Caco-2 (cell line): ENCODE results near the gene MED25. TPM values are rescaled to one million over a fixed set of nuclear protein-coding genes. Genes with fewer than 3 reads are reported as not detected.
A peak's percentile ranks its signal among the peaks of the same experiment; 100 is the strongest.

Experiments used
- BruUV-seq: library from RNA; stranded (reverse); fragments of 400-500 nt; replicated peaks from 2 replicates; lab custom pipeline; 2021; lab: Mats Ljungman, UMichigan
- CTCF ChIA-PET: fragments of 300-600 bp; sonication (Branson Sonifier 250); formaldehyde crosslinking; loops from one replicate; lab custom pipeline; 2022; ENCODE audit warnings: antibody characterized with exemption; lab: Charles Lee
- POLR2A ChIA-PET: fragments of 300-600 bp; sonication (Branson Sonifier 250); formaldehyde crosslinking; loops from one replicate; lab custom pipeline; 2022; ENCODE audit warnings: antibody characterized with exemption; lab: Charles Lee
- DNase-seq, 2 experiments: peaks; one replicate each; pipeline versions ENCODE4 v3.0.0 to v3.0.0-alpha.2; 2020 to 2022
- H3K27me3 ChIP-seq: replicated peaks from 2 replicates; pipeline ENCODE4 v1.6.0; 2011; ENCODE audit warnings: low read length; ENCODE audit not compliant: control insufficient read depth, insufficient read depth
- H3K36me3 ChIP-seq: 2 replicates; pipeline ENCODE4 v1.5.1; 2011; ENCODE audit warnings: low read length; ENCODE audit not compliant: control insufficient read depth, insufficient read depth
- H3K4me1 ChIP-seq: fragments of 250-450 bp; sonication (Bioruptor Pico); 2 replicates; pipeline ENCODE4 v1.5.1; 2020; ENCODE audit warnings: mild to moderate bottlenecking
- H3K4me3 ChIP-seq: 2 replicates; pipeline ENCODE4 v1.5.1; 2011; ENCODE audit warnings: low read depth, mild to moderate bottlenecking, control low read depth, low read length
- H3K9me3 ChIP-seq: fragments of 250-450 bp; sonication (Bioruptor Pico); 2 replicates; pipeline ENCODE4 v1.5.1; 2020; ENCODE audit warnings: mild to moderate bottlenecking, moderate library complexity
- H3K27ac Mint-ChIP-seq: one replicate; pipeline ENCODE4 v1.8.0; 2022; ENCODE audit warnings: mixed read lengths; ENCODE audit not compliant: unreplicated experiment
- H3K27me3 Mint-ChIP-seq: one replicate; pipeline ENCODE4 v1.8.0; 2022; ENCODE audit warnings: mixed read lengths; ENCODE audit not compliant: insufficient read depth, unreplicated experiment
- H3K36me3 Mint-ChIP-seq: one replicate; pipeline ENCODE4 v1.8.0; 2022; ENCODE audit warnings: mild to moderate bottlenecking, mixed read lengths; ENCODE audit not compliant: insufficient read depth, unreplicated experiment
- H3K4me1 Mint-ChIP-seq: one replicate; pipeline ENCODE4 v1.8.0; 2022; ENCODE audit warnings: low read depth, mixed read lengths; ENCODE audit not compliant: unreplicated experiment
- H3K4me3 Mint-ChIP-seq: one replicate; pipeline ENCODE4 v1.8.0; 2022; ENCODE audit warnings: mild to moderate bottlenecking, moderate library complexity, mixed read lengths; ENCODE audit not compliant: unreplicated experiment
- H3K9me3 Mint-ChIP-seq: one replicate; pipeline ENCODE4 v1.8.0; 2022; ENCODE audit warnings: mixed read lengths; ENCODE audit not compliant: unreplicated experiment
- intact Hi-C: fragments of 100-400 bp; cut with micrococcal nuclease; formaldehyde crosslinking; loops from one replicate; pipeline ENCODE4 v1.10.0; 2022; ENCODE audit not compliant: unreplicated experiment
- total RNA-seq: library from RNA; stranded (reverse); gene quantifications from 2 replicates; pipeline ENCODE4 v1.2.3, GENCODE V29; 2022
- TF ChIP-seq, protein P1 (sequence below), 2 experiments: fragments of 200-600 bp in 1 of 2; IDR thresholded peaks; 1 replicate in 1 of 2; 2 replicates in 1 of 2; pipeline versions ENCODE4 v1.5.1 to v1.8.0; 2011 to 2022; ENCODE audit warnings: antibody characterized with exemption in 1 of 2, control low read depth in 1 of 2, inconsistent platforms in 1 of 2, low read depth in 1 of 2, low read length in 1 of 2, mild to moderate bottlenecking in 1 of 2, moderate library complexity in 1 of 2; ENCODE audit not compliant: insufficient read depth in 1 of 2, severe bottlenecking in 1 of 2, unreplicated experiment in 1 of 2

MED25 gene
- total RNA-seq, 1 experiment from 2014 or later, result 102 TPM

DNA sequence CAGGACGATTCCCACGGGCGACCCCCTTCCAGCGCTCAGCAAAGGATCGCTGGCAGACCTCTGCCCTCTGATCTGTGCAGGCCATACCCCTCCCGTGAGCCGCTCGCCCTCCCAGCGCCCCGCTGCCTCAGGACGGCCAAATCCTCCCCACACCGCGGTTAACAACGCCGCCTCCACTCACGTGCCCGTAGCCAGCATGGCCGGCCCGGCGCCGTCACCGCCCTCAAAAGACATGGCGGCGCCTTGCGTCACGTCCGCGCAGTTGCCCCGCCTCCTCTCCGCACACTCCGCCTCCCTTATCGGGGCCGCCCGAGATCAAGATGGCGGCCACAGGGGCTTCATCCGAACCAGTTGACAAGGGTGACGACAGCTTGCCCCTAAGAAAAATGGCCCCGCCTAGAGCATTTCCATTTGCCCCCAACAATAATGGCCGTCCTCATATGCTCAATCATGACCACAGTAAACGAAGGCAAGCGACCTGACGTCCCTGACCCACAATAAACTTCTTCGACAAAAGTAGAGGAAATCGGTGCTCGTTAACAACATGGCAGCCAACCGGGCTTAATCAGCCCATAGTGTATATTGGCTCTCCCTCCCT, 58.4 kb downstream of the MED25 start:
- no peaks in the 10 kb centered on the region for H3K27me3 Mint-ChIP-seq
- intact Hi-C loops, result loop anchor here (1.0 to 10.0 kb wide), 5 partner anchors 7 to 438 kb away; partner anchors contain the start of genes AP2A1, ATF5, NUP62 and RRAS
- Histone ChIP-seq H3K27me3 (no peaks in the 10 kb centered on the region), H3K4me3 (peak overlapping the region; percentile 87), H3K9me3 (no peaks in the 10 kb centered on the region), H3K36me3 (peaks cover 9% of the 10 kb centered on the region), H3K4me1 (peaks cover 9% of the 10 kb centered on the region; the same call in 1 of the 2 replicates)
- no peak overlapping the region for H3K4me3 Mint-ChIP-seq
- TF ChIP-seq, protein P1, sequence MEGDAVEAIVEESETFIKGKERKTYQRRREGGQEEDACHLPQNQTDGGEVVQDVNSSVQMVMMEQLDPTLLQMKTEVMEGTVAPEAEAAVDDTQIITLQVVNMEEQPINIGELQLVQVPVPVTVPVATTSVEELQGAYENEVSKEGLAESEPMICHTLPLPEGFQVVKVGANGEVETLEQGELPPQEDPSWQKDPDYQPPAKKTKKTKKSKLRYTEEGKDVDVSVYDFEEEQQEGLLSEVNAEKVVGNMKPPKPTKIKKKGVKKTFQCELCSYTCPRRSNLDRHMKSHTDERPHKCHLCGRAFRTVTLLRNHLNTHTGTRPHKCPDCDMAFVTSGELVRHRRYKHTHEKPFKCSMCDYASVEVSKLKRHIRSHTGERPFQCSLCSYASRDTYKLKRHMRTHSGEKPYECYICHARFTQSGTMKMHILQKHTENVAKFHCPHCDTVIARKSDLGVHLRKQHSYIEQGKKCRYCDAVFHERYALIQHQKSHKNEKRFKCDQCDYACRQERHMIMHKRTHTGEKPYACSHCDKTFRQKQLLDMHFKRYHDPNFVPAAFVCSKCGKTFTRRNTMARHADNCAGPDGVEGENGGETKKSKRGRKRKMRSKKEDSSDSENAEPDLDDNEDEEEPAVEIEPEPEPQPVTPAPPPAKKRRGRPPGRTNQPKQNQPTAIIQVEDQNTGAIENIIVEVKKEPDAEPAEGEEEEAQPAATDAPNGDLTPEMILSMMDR (IDR thresholded peaks at IDR 0.05; ENCODE audit: insufficient read depth in 1 of 2, low read depth in 1 of 2, low read length in 1 of 2, severe bottlenecking in 1 of 2, unreplicated experiment in 1 of 2), result no peak
- no peak overlapping the region for H3K27ac Mint-ChIP-seq
- H3K9me3 Mint-ChIP-seq, result no peaks in the 10 kb centered on the region
- peaks cover 14% of the 10 kb centered on the region for H3K36me3 Mint-ChIP-seq
- CTCF ChIA-PET, result interaction anchor here (0.8 to 1.4 kb wide), 2 partner anchors 10 to 14 kb away, joined by 3 to 4 read pairs; no protein-coding TSS in a partner anchor
- no peaks in the 10 kb centered on the region for H3K4me1 Mint-ChIP-seq
- no TSS peak for BruUV-seq
- DNase-seq, result peak; percentile 98
- POLR2A ChIA-PET, result interaction anchor here (0.5 to 2.4 kb wide), 9 partner anchors 7 to 235 kb away, joined by 3 to 12 read pairs (median 3); partner anchors contain the start of genes AP2A1, ATF5, NUP62 and PNKP

DNA sequence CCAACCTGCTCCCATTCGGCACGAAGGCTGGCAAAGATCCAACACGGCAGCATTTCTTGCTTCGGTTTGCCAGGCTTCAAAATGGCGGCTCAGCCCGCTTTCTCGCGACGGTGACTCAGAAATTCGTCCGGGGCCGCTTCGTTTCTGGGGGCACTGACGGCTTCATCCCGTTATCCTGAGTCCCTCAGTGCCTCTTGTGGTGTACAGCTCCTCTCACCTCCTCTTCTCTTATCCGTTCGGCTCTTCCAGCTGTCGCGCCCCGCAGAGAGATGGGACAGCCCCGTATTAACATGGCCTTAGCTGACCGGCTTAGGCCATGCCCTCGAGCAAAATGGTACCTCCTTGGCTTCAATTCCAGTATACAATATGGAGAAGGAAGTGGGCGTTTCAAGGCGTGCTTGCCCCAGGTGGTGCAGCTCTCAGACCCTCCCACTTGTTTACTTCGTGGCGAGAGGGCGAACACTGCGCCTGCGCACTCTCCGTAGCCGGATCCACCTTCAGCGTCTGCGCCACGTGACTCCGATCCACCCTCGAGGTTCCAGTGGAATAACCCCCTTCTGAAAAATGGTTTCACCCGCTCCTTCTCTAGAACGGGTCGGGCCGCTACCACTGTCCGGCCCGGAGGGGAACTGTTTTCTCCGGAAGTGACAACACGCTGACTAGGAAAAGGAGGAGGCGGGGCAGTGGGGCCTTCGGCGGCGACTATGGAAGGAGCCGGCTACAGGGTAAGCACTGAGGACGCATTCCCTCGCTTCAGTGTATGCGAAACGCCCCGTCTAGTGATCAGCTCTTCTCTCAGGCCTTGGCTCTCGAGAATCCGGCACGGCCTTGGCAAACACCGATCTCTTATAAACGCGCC, 59.2 kb downstream of the MED25 start, which contains the start of the genes AKT1S1 and TBC1D17:
TSS of gene AKT1S1 (minus strand) at position 336 of the 859 bp plus-strand sequence. CDS start 4,060 bp downstream, outside the sequence.
TSS of gene TBC1D17 (plus strand) at position 683 of the 859 bp plus-strand sequence. CDS start at position 705, 22 bp downstream.
- no peaks in the 10 kb centered on the region for H3K9me3 Mint-ChIP-seq
- Histone ChIP-seq H3K9me3 (no peaks in the 10 kb centered on the region), H3K36me3 (peaks cover 9% of the 10 kb centered on the region), H3K27me3 (no peaks in the 10 kb centered on the region), H3K4me1 (peaks cover 9% of the 10 kb centered on the region; the same call in 1 of the 2 replicates), H3K4me3 (peak within 1 kb of the TSS; percentile 87)
- POLR2A ChIA-PET, result interaction anchor here (0.7 to 2.4 kb wide), 9 partner anchors 8 to 452 kb away, joined by 3 to 12 read pairs (median 3); partner anchors contain the start of genes AP2A1, ATF5, KCNC3 and NUP62
- TF ChIP-seq, protein P1 (IDR thresholded peaks at IDR 0.05; ENCODE audit: insufficient read depth in 1 of 2, low read depth in 1 of 2, low read length in 1 of 2, severe bottlenecking in 1 of 2, unreplicated experiment in 1 of 2), result no peak
- no peaks in the 10 kb centered on the region for H3K27me3 Mint-ChIP-seq
- peak; percentile 99 to 100 for DNase-seq
- H3K36me3 Mint-ChIP-seq, result peaks cover 14% of the 10 kb centered on the region
- CTCF ChIA-PET, result interaction anchor here (0.8 kb wide), 2 partner anchors 10 to 13 kb away, joined by 3 to 4 read pairs; no protein-coding TSS in a partner anchor
- H3K4me3 Mint-ChIP-seq, result no peak within 1 kb of the TSS
- no peak within 1 kb of the TSS for H3K27ac Mint-ChIP-seq
- intact Hi-C loops, result loop anchor here (1.0 to 10.0 kb wide), 4 partner anchors 8 to 438 kb away; partner anchors contain the start of genes AP2A1 and RRAS
- TSS peak; percentile 65 for BruUV-seq
- H3K4me1 Mint-ChIP-seq, result no peaks in the 10 kb centered on the region
